ENCODE measurements around the gene MTR.

Gene MTR

DNA sequence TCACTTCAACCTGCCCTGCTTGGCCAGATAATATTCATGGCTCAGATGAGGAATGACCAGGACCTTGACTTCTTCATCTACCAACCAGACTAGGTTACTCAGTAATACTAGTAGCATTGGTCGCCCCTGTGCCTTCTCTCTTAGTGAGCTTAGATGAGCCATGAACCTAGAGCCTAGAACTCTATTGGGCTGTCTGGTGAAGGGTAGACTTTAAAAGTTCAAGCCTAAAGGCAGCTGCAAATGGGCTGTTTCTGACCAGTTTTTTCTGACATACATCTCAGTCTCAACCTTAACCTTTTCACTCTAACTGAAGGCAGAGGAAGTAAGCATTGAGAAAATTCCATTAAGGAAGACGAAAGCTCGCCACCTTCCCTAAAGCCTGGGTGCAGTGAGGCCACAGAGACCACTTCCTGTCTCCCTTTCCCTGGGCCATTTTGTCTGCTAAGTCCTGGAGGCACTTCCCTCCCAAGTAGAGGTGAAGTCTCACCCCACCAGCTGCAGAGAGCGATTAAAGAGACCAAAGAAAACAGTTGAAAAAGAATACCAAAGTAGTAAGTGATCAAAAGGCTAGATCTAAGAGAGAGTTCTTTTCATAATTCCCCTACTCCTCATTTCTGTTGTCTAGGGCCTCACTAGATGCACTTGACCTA, 53.3 kb downstream of the MTR start:
- no peaks in the 10 kb centered on the region for H3K9me3 ChIP-seq (ENCODE audit: insufficient read depth, low read length)
- TF ChIP-seq CTCF (IDR thresholded peaks at IDR 0.05; ENCODE audit: insufficient read depth, low read length, poor library complexity, severe bottlenecking) (no peak), EZH2phosphoT487 (conservative IDR thresholded peaks at IDR 0.05; ENCODE audit: low read length) (no peak)
- peaks cover 13% of the 10 kb centered on the region; the same call in 1 of the 2 replicates for H3K36me3 ChIP-seq (ENCODE audit: low read length)
- H3K27ac ChIP-seq (ENCODE audit: low read depth, low read length), result no peak overlapping the region
- no peak overlapping the region for H2AFZ ChIP-seq (ENCODE audit: low read depth, low read length, severe bottlenecking)
- H3K9ac ChIP-seq (ENCODE audit: low read length), result no peak overlapping the region
- H3K79me2 ChIP-seq (ENCODE audit: insufficient read depth, low read length), result no peaks in the 10 kb centered on the region
- H4K20me1 ChIP-seq (ENCODE audit: low read depth, low read length), result no peaks in the 10 kb centered on the region
- H3K9me2 ChIP-seq (replicated peaks; ENCODE audit: insufficient read depth, low read length), result no peaks in the 10 kb centered on the region
- H3K4me2 ChIP-seq (ENCODE audit: low read depth, low read length, poor library complexity, severe bottlenecking), result no peak overlapping the region
- H3F3A ChIP-seq (ENCODE audit: insufficient read depth), result no peaks in the 10 kb centered on the region
- no peaks in the 10 kb centered on the region for H3K27me3 ChIP-seq (ENCODE audit: low read length)
- no peak overlapping the region for H3K4me3 ChIP-seq (ENCODE audit: insufficient read depth, low read length, poor library complexity, severe bottlenecking)

GRCh38 chr1:236850077-236850979, 55.2 kb downstream of the MTR start:
- Histone ChIP-seq H3F3A (ENCODE audit: insufficient read depth) (no peaks in the 10 kb centered on the region), H4K20me1 (ENCODE audit: low read depth, low read length) (no peaks in the 10 kb centered on the region), H3K9me2 (replicated peaks; ENCODE audit: insufficient read depth, low read length) (no peaks in the 10 kb centered on the region), H3K4me3 (ENCODE audit: insufficient read depth, low read length, poor library complexity, severe bottlenecking) (no peak overlapping the region), H2AFZ (ENCODE audit: low read depth, low read length, severe bottlenecking) (no peak overlapping the region), H3K4me2 (ENCODE audit: low read depth, low read length, poor library complexity, severe bottlenecking) (no peak overlapping the region), H3K27ac (ENCODE audit: low read depth, low read length) (no peak overlapping the region), H3K36me3 (ENCODE audit: low read length) (peaks cover 20% of the 10 kb centered on the region), H3K9ac (ENCODE audit: low read length) (no peak overlapping the region), H3K9me3 (ENCODE audit: insufficient read depth, low read length) (no peaks in the 10 kb centered on the region), H3K27me3 (ENCODE audit: low read length) (no peaks in the 10 kb centered on the region), H3K79me2 (ENCODE audit: insufficient read depth, low read length) (no peaks in the 10 kb centered on the region)
- TF ChIP-seq CTCF (IDR thresholded peaks at IDR 0.05; ENCODE audit: insufficient read depth, low read length, poor library complexity, severe bottlenecking) (no peak), EZH2phosphoT487 (conservative IDR thresholded peaks at IDR 0.05; ENCODE audit: low read length) (no peak)

- H3K27me3 ChIP-seq (ENCODE audit: low read length), result no peaks in the 10 kb centered on the region
- H3K4me3 ChIP-seq (ENCODE audit: insufficient read depth, low read length, poor library complexity, severe bottlenecking), result no peak overlapping the region
- H3K9me3 ChIP-seq (ENCODE audit: insufficient read depth, low read length), result no peaks in the 10 kb centered on the region
- no peak overlapping the region for H3K9ac ChIP-seq (ENCODE audit: low read length)
- H2AFZ ChIP-seq (ENCODE audit: low read depth, low read length, severe bottlenecking), result no peak overlapping the region
- H3K27ac ChIP-seq (ENCODE audit: low read depth, low read length), result no peak overlapping the region
- H3K9me2 ChIP-seq (replicated peaks; ENCODE audit: insufficient read depth, low read length), result no peaks in the 10 kb centered on the region
- no peak overlapping the region for H3K4me2 ChIP-seq (ENCODE audit: low read depth, low read length, poor library complexity, severe bottlenecking)
- TF ChIP-seq EZH2phosphoT487 (conservative IDR thresholded peaks at IDR 0.05; ENCODE audit: low read length) (no peak), CTCF (IDR thresholded peaks at IDR 0.05; ENCODE audit: insufficient read depth, low read length, poor library complexity, severe bottlenecking) (no peak)
- no peaks in the 10 kb centered on the region for H3F3A ChIP-seq (ENCODE audit: insufficient read depth)
- no peaks in the 10 kb centered on the region for H3K79me2 ChIP-seq (ENCODE audit: insufficient read depth, low read length)
- H4K20me1 ChIP-seq (ENCODE audit: low read depth, low read length), result no peaks in the 10 kb centered on the region
- H3K36me3 ChIP-seq (ENCODE audit: low read length), result peaks cover 20% of the 10 kb centered on the region
These were observed 56.8 kb downstream of the MTR start for GRCh38 chr1:236851871-236852270.

All from SU-DHL-6 (cell line).